Aorta (tissue), 5 donors: ENCODE data around the gene UROS. TPM values are rescaled to one million over a fixed set of nuclear protein-coding genes. Genes with fewer than 3 reads are reported as not detected.

Experiments used
- ATAC-seq: fragments of 200-7000 bp; cut with Tn5 transposase; one replicate; pipeline ENCODE4 v1.9.1; 2022; ENCODE audit warnings: moderate library complexity; ENCODE audit not compliant: low FRiP score
- DNase-seq, 2 donors: peaks; one replicate each; pipeline ENCODE4 v3.0.0-alpha.2; 2020
- H3K27ac ChIP-seq, 2 donors: one replicate each; pipeline ENCODE4 v1.5.1; 2013; ENCODE audit warnings: low read length in 2 of 2, mild to moderate bottlenecking in 2 of 2, moderate library complexity in 2 of 2, control low read depth in 1 of 2, inconsistent platforms in 1 of 2, low read depth in 1 of 2
- H3K27me3 ChIP-seq, 2 donors: one replicate each; pipeline ENCODE4 v1.6.1; 2013; ENCODE audit warnings: control low read depth in 1 of 2, low read length in 1 of 2, mild to moderate bottlenecking in 1 of 2, moderate library complexity in 1 of 2; ENCODE audit not compliant: insufficient read depth in 2 of 2, control insufficient read depth in 1 of 2
- H3K36me3 ChIP-seq, 2 donors: one replicate each; pipeline ENCODE4 v1.6.1; 2013; ENCODE audit warnings: control low read depth in 1 of 2, low read length in 1 of 2, mild to moderate bottlenecking in 1 of 2; ENCODE audit not compliant: insufficient read depth in 2 of 2, control insufficient read depth in 1 of 2
- H3K4me1 ChIP-seq, 2 donors: one replicate each; pipeline ENCODE4 v1.6.1; 2013; ENCODE audit warnings: low read length in 2 of 2, control low read depth in 1 of 2, mild to moderate bottlenecking in 1 of 2, moderate library complexity in 1 of 2; ENCODE audit not compliant: insufficient read depth in 2 of 2, control insufficient read depth in 1 of 2
- H3K4me3 ChIP-seq, 2 donors: one replicate each; pipeline ENCODE4 v1.5.1; 2013; ENCODE audit warnings: low read length in 2 of 2, control low read depth in 1 of 2, mild to moderate bottlenecking in 1 of 2
- H3K9me3 ChIP-seq: one replicate; pipeline ENCODE4 v1.6.1; 2013; ENCODE audit warnings: mild to moderate bottlenecking, low read length; ENCODE audit not compliant: control insufficient read depth
- WGBS, 2 donors: extraction: QIAGEN DNeasy Blood & Tissue Kit; methylation state at CpG; one replicate each; pipeline ENCODE4 v1.1.7; 2013; 5-methylcytosine and 5-hydroxymethylcytosine counted together
- intact Hi-C, 2 donors: fragments of 100-400 bp; cut with DNase I; formaldehyde crosslinking; loops; one replicate each; pipeline versions ENCODE4 v1.14.2 to v1.15.0; 2022
- polyA plus RNA-seq, 2 donors: library from polyadenylated mRNA; stranded (reverse); fragments of 200-250 nt; gene quantifications; one replicate each; pipeline ENCODE4 v1.2.3, GENCODE V29; 2013
- total RNA-seq, 2 donors: library from RNA; stranded (reverse); fragmentation: NEBNext Ultra II Directional; extraction: Animal tissue kit (Norgen Biotek cat#: 25700); gene quantifications; one replicate each; pipeline ENCODE4 v1.2.1, GENCODE V29; 2021
- donor health status: healthy with polysubstance abuse.
- donor health status: Bipolar disorder and iron deficiency.
- donor health status: DM: no; HTN: no; CAD: no.
- donor health status: DM: no; HTN: no; CAD: no.
- donor health status: DM: yes; HTN: yes; CAD: no.

Gene UROS
- total and polyA plus RNA-seq, 4 donors, result 23.2 to 39.1 (median 31.4) TPM

DNA sequence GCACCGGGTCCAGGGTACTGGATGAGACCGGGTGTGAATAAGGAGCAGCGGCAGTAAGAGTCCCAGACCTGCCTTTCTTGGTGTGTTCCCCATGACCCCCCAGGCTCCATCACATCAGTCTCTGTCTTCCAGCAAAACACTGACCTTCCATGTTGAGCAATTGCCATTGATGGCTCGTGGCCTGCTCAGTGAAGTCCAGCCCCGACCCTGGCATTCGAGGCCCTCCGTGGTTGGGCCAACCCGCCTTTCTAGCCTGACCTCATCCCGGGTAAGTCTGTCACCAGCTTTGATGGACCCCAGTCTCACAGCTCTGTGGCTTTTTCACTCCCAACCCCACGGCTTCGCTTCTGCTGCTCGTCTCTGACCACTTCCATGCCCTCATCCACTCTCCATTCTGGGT lies 53.9 kb downstream of the UROS start:
- DNase-seq, result no peak
- Histone ChIP-seq H3K27ac (no peak overlapping the region), H3K4me1 (peaks cover 0 to 2% of the 10 kb centered on the region in 2 donors), H3K4me3 (no peak overlapping the region), H3K9me3 (no peaks in the 10 kb centered on the region), H3K36me3 (no peaks in the 10 kb centered on the region), H3K27me3 (no peaks in the 10 kb centered on the region)
- ATAC-seq, result no peak
- 81 to 86% methylated on average over 12 of the region's 12 CpGs for WGBS, 2 donors
- intact Hi-C loops, result no loop called here

DNA sequence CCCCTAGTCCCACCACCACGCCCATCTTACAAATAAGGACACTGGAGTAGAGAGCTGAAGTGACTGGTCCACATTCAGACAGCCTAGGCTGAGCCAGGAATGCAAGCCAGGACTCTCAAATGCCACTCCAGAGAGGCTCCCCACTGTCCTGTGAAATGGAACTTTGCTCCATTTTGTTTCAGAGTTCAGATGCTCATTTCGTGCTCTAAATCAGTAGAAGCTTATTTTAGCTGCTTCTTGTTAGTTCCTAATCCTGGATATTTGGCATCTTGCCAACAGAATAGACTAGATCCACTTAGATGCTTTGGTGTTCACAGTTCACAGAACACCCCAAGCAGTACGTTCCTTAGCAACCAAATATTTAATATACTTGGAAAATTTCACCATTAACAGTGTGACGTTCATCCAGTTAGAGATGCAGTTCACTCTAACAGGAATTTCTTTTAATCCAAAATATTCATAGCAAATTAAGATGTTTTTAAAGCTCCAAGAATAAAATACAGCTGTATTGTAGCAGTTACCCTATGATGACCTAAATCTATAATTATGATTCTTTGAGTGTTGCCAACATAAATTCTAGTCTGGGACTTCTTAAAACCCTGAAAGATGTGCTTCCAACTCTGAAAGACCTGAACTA lies 54.7 kb downstream of the UROS start:
- H3K27me3 ChIP-seq, result no peaks in the 10 kb centered on the region
- no peaks in the 10 kb centered on the region for H3K9me3 ChIP-seq
- no peak overlapping the region for H3K4me3 ChIP-seq
- DNase-seq (no peak), ATAC-seq (peak; percentile 65)
- WGBS, 2 donors, result 19 to 20% methylated on average over 4 of the region's 4 CpGs
- H3K36me3 ChIP-seq, result no peaks in the 10 kb centered on the region
- H3K27ac ChIP-seq, result no peak overlapping the region
- peaks cover 0 to 2% of the 10 kb centered on the region in 2 donors for H3K4me1 ChIP-seq
- intact Hi-C loops, result no loop called here

DNA sequence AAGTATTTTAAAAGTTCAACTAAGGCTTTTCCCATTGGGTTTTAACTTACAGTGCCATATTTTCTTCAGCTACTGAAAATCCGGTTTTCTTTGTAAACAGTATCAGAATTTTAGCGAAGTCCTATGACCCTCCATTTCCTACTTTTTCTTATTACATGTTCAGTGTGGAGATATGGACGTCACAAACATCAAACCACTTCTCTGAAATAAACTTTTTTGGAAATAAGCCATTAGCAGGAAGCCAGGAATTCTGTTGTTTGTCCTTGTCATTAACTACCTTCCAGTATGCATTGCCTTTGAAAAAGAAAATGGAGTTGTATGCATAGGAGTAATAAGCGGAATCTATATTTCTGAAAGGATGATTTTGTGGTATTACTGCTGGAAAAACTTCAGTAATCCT lies 56.5 kb downstream of the UROS start:
- no peak overlapping the region for H3K27ac ChIP-seq
- 81 to 82% methylated on average over 4 of the region's 4 CpGs for WGBS, 2 donors
- peaks cover 0 to 3% of the 10 kb centered on the region in 2 donors for H3K36me3 ChIP-seq
- no peak overlapping the region for H3K4me3 ChIP-seq
- intact Hi-C loops, result no loop called here
- no peaks in the 10 kb centered on the region for H3K27me3 ChIP-seq
- no peaks in the 10 kb centered on the region for H3K9me3 ChIP-seq
- DNase-seq (no peak), ATAC-seq (no peak)
- peaks cover 0 to 2% of the 10 kb centered on the region in 2 donors for H3K4me1 ChIP-seq

DNA sequence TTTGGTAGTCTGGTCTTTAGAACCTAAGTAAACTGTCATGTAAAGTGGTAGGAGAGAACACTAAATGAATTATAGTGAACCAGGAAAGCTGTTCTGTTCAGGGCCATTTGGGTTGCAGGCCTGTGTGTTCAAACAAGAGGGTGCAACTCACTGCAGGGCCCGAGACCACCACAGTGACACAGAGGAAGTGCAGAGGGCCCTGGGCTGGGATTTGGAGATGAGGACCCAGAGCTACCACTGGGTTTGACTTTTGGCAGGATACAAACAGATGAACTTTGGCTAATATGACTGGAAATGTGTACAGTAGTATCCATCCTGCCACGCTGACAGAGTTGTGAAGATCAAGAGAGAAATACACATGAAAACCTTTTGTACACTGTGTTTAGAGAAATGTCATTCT lies 57.2 kb downstream of the UROS start:
- intact Hi-C loops, result no loop called here
- H3K9me3 ChIP-seq, result no peaks in the 10 kb centered on the region
- WGBS, 2 donors, result 96 to 97% methylated on average over 2 of the region's 2 CpGs
- peaks cover 0 to 2% of the 10 kb centered on the region in 2 donors for H3K4me1 ChIP-seq
- H3K27ac ChIP-seq, result no peak overlapping the region
- H3K27me3 ChIP-seq, result no peaks in the 10 kb centered on the region
- no peak overlapping the region for H3K4me3 ChIP-seq
- ATAC-seq (no peak), DNase-seq (no peak)
- H3K36me3 ChIP-seq, result peaks cover 0 to 3% of the 10 kb centered on the region in 2 donors

DNA sequence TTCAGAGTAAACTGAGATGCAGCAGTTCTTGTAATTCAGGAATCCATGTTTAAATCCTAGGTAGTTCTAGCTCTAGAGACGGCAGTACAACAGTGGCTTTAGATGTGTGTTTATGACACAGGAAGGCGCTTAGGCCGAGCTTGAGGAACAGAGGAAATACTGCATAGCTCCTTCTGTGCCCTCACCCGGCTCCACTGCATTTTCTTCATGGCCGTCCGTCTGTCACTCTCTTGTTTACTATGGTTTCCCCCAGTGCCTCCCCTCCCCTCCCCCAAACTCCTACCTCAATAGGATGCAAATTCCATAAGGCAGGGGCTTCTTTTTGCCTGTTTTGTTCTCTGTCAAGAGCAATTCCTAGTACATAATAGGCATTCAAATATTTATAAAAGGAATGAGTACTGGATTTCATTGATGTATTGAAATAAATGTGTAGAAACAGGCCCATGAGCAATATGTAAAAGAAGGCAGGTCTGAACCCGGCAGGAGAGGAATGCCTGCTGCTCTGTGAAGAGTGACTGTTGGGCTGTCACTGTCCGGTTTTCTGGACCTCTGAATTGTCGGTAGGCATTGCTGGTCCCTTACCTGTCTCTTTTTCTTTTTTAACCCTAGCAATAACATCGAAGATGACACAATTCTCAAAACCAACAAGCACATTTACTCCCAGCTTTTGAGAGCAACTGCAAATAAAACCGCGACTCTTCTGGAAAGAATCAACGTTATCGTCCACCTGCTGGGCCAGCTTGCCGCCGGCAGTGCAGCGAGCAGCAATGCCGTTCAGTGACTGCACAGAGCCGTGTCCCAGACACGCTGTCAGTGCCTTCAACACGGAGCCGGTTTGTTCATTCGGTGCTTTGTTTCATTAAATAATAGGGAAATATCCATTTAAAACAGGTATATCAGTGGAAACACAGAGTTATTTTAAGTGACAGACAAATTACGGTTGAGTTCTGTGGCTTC lies 60.1 kb downstream of the UROS start:
- H3K27me3 ChIP-seq, result no peaks in the 10 kb centered on the region

DNA sequence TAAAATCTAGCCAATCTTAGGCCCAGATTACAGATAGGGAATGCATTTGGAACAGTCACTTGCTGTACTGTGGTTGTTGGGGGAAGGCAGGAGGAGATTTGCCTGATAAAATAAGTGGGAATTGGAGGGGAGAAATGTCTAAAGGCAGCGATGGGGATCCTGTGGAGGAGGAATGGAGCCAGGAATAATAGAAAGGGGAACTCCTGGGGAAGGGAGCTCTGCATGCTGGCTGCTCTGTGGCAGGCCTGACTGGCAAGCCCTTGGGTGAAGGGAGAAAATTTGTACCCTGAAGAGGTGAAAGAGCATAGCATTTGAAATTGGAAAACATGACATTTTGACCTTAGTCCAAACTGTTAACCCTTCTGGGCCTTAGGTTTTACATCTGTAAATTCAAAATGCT lies 61.1 kb downstream of the UROS start:
- Histone ChIP-seq H3K36me3 (peaks cover 0 to 10% of the 10 kb centered on the region in 2 donors), H3K9me3 (no peaks in the 10 kb centered on the region), H3K4me3 (no peak overlapping the region), H3K27me3 (no peaks in the 10 kb centered on the region), H3K27ac (no peak overlapping the region), H3K4me1 (no peaks in the 10 kb centered on the region)
- no peak for DNase-seq
- 0 to 14% methylated on average over 1 of the region's 1 CpG for WGBS, 2 donors
- intact Hi-C loops, result no loop called here
- no peak for ATAC-seq

More for the DNA sequence above, 60.1 kb downstream of the UROS start:
- intact Hi-C loops, result no loop called here
- H3K4me3 ChIP-seq, result no peak overlapping the region
- no peak for DNase-seq
- H3K9me3 ChIP-seq, result no peaks in the 10 kb centered on the region
- ATAC-seq, result no peak
- WGBS, 2 donors, result 86 to 87% methylated on average over 24 of the region's 24 CpGs
- H3K36me3 ChIP-seq, result peaks cover 0 to 10% of the 10 kb centered on the region in 2 donors
- H3K27ac ChIP-seq, result no peak overlapping the region
- no peaks in the 10 kb centered on the region for H3K4me1 ChIP-seq

DNA sequence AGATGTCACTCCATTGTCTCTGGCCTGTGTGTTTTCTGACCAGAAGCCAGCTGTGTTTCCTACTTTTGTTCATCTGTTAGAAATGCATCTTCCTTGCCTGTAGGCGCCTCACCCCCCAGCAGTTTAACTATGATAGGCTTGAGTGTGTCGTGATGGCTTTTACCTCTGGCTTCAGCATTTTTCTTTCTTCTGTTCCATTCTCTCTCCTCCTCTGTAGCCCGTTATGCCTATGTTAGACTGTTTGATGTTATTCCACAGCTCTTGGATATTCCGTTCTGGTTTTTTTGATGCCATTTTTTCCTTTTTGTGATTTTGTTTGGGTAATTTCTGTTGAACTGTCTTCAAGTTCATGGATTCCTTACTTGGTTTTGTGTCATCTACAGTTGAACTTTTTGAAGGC lies 65.3 kb downstream of the UROS start:
- Histone ChIP-seq H3K4me3 (no peak overlapping the region), H3K27ac (no peak overlapping the region), H3K9me3 (no peaks in the 10 kb centered on the region), H3K4me1 (no peaks in the 10 kb centered on the region), H3K36me3 (peaks cover 6 to 9% of the 10 kb centered on the region in 2 donors), H3K27me3 (no peaks in the 10 kb centered on the region)
- no peak for ATAC-seq
- WGBS, 2 donors, result 94 to 99% methylated on average over 4 of the region's 4 CpGs
- DNase-seq, result no peak
- intact Hi-C loops, result no loop called here

DNA sequence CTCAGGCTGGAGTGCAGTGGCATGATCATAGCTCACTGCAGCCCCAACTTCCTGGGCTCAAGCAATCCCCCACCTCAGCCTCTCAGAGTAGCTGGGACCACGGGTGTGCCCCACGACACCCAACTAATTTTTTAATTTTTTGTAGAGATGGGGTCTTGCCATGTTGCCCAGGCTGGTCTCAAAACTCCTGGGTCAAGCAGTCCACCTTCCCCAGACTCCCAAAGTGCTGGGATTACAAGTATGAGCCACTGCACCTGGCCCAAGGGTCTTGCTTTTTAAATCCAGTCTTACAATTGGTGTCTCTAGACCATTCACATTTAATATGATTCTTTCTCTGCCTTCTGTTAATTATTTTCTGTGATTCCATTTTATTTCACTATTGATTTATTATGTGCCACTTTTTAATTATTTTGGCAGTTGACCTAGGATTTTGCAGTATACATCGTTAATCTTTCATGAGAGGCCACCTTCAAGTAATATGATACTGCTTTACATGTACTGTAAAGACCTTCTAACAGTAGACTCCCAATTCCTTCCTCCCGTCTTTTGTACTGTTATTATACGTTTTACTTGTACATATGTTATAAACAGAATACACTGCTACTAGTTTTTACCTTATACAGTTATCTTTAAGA lies 66.1 kb downstream of the UROS start:
- no peak overlapping the region for H3K4me3 ChIP-seq
- peaks cover 6 to 9% of the 10 kb centered on the region in 2 donors for H3K36me3 ChIP-seq
- no peaks in the 10 kb centered on the region for H3K4me1 ChIP-seq
- H3K9me3 ChIP-seq, result no peaks in the 10 kb centered on the region
- DNase-seq (no peak), ATAC-seq (no peak)
- no peak overlapping the region for H3K27ac ChIP-seq
- intact Hi-C loops, result no loop called here
- H3K27me3 ChIP-seq, result no peaks in the 10 kb centered on the region
- WGBS, 2 donors, result 88 to 89% methylated on average over 5 of the region's 5 CpGs
